Hepatocyte (in vitro differentiated cells): ENCODE measurements around the gene C5orf22.

ENCODE experiments used
- EZH2 ChIP-seq: fragments of 200-600 bp; sonication (generic); IDR thresholded peaks from 2 replicates; pipeline ENCODE4 v1.6.1; 2016; ENCODE audit warnings: antibody characterized with exemption, mild to moderate bottlenecking, borderline replicate concordance
- EZH2phosphoT487 ChIP-seq: fragments of 200-600 bp; sonication (generic); IDR thresholded peaks from one replicate; pipeline ENCODE4 v1.6.1; 2018; ENCODE audit warnings: antibody characterized with exemption, mild to moderate bottlenecking, low read depth, moderate library complexity; ENCODE audit not compliant: unreplicated experiment, severe bottlenecking
- TF ChIP-seq, protein P1 (sequence below): fragments of 200-600 bp; sonication (generic); IDR thresholded peaks from 2 replicates; pipeline ENCODE4 v1.5.1; 2016; ENCODE audit warnings: antibody characterized with exemption, mild to moderate bottlenecking; ENCODE audit not compliant: poor library complexity

- TF ChIP-seq EZH2, result no peak
- TF ChIP-seq, protein P1, sequence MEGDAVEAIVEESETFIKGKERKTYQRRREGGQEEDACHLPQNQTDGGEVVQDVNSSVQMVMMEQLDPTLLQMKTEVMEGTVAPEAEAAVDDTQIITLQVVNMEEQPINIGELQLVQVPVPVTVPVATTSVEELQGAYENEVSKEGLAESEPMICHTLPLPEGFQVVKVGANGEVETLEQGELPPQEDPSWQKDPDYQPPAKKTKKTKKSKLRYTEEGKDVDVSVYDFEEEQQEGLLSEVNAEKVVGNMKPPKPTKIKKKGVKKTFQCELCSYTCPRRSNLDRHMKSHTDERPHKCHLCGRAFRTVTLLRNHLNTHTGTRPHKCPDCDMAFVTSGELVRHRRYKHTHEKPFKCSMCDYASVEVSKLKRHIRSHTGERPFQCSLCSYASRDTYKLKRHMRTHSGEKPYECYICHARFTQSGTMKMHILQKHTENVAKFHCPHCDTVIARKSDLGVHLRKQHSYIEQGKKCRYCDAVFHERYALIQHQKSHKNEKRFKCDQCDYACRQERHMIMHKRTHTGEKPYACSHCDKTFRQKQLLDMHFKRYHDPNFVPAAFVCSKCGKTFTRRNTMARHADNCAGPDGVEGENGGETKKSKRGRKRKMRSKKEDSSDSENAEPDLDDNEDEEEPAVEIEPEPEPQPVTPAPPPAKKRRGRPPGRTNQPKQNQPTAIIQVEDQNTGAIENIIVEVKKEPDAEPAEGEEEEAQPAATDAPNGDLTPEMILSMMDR, result no peak
- no peak for TF ChIP-seq EZH2phosphoT487
Measured at GRCh38 chr5:31530541-31531265, 1.4 kb upstream of the C5orf22 start.
